A673 (cell line): ENCODE results near the gene ACOXL. TPM values are rescaled to one million over a fixed set of nuclear protein-coding genes. Genes with fewer than 3 reads are reported as not detected.

ENCODE experiments used
- BruUV-seq: library from RNA; stranded (reverse); fragments of 400-500 nt; replicated peaks from 2 replicates; lab custom pipeline; 2021; lab: Mats Ljungman, UMichigan
- CTCF ChIA-PET: fragments of 300-600 bp; sonication (Branson Sonifier 250); formaldehyde crosslinking; loops from one replicate; lab custom pipeline; 2022; ENCODE audit warnings: antibody characterized with exemption; lab: Charles Lee
- POLR2A ChIA-PET: fragments of 300-600 bp; sonication (Branson Sonifier 250); formaldehyde crosslinking; loops from one replicate; lab custom pipeline; 2022; ENCODE audit warnings: antibody characterized with exemption; ENCODE audit not compliant: low non-redundant PET; lab: Charles Lee
- DNase-seq: peaks from one replicate; pipeline ENCODE4 v3.0.0-alpha.2; 2015; ENCODE audit warnings: low spot score
- H3K27ac ChIP-seq: fragments of 200-600 bp; sonication (generic); 2 replicates; pipeline ENCODE4 v1.5.1; 2016; ENCODE audit warnings: mixed run types, low read depth, mild to moderate bottlenecking, mixed read lengths, antibody characterized with exemption, low read length; ENCODE audit not compliant: poor library complexity, severe bottlenecking
- H3K27me3 ChIP-seq: fragments of 200-600 bp; sonication (generic); replicated peaks from 2 replicates; pipeline ENCODE4 v1.6.1; 2017; ENCODE audit warnings: mixed run types, low read depth, mild to moderate bottlenecking, mixed read lengths, antibody characterized with exemption, low read length; ENCODE audit not compliant: insufficient read depth, poor library complexity
- H3K36me3 ChIP-seq: fragments of 200-600 bp; sonication (generic); 2 replicates; pipeline ENCODE4 v1.6.1; 2016; ENCODE audit warnings: mixed run types, mild to moderate bottlenecking, mixed read lengths, antibody characterized with exemption, low read length; ENCODE audit not compliant: insufficient read depth, poor library complexity, severe bottlenecking
- H3K4me1 ChIP-seq: fragments of 200-600 bp; sonication (generic); 2 replicates; pipeline ENCODE4 v1.6.1; 2017; ENCODE audit warnings: mixed run types, mild to moderate bottlenecking, mixed read lengths, antibody characterized with exemption, low read length; ENCODE audit not compliant: insufficient read depth, poor library complexity, severe bottlenecking
- H3K4me3 ChIP-seq: fragments of 200-600 bp; sonication (generic); 2 replicates; pipeline ENCODE4 v1.5.1; 2016; ENCODE audit warnings: low read depth, mixed run types, mild to moderate bottlenecking, mixed read lengths, low read length; ENCODE audit not compliant: poor library complexity, severe bottlenecking
- H3K9me3 ChIP-seq: fragments of 200-600 bp; sonication (generic); 2 replicates; pipeline ENCODE4 v1.6.1; 2016; ENCODE audit warnings: mixed run types, low read depth, mild to moderate bottlenecking, mixed read lengths, antibody characterized with exemption, low read length; ENCODE audit not compliant: poor library complexity, severe bottlenecking
- CTCF ChIP-seq: fragments of 300-800, 200-600 bp; sonication (generic); conservative IDR thresholded peaks from 2 replicates; pipeline ENCODE4 v1.5.1; 2017; ENCODE audit warnings: low read depth, mild to moderate bottlenecking, antibody characterized with exemption, low read length, moderate library complexity, mixed read lengths
- EZH2 ChIP-seq: fragments of 200-600 bp; sonication (generic); IDR thresholded peaks from 2 replicates; pipeline ENCODE4 v1.6.1; 2017; ENCODE audit warnings: borderline replicate concordance, low read depth, mild to moderate bottlenecking, mixed read lengths, antibody characterized with exemption, low read length; ENCODE audit not compliant: poor library complexity, severe bottlenecking
- intact Hi-C: fragments of 100-400 bp; cut with micrococcal nuclease; formaldehyde crosslinking; loops from one replicate; pipeline ENCODE4 v1.10.0; 2022; ENCODE audit not compliant: unreplicated experiment
- total RNA-seq: library from RNA; stranded (reverse); gene quantifications from 2 replicates; pipeline ENCODE4 v1.2.3, GENCODE V29; 2021

ACOXL gene
- total RNA-seq, 1 experiment from 2014 or later: not detected

- Histone ChIP-seq H3K36me3 (no peaks in the 10 kb centered on the region), H3K4me1 (no peaks in the 10 kb centered on the region), H3K27ac (no peak overlapping the region), H3K9me3 (no peaks in the 10 kb centered on the region), H3K27me3 (peaks cover 52% of the 10 kb centered on the region), H3K4me3 (no peak overlapping the region)
- no peak for DNase-seq
- BruUV-seq: no TSS peak
- ChIA-PET POLR2A (no interaction called here), CTCF (no interaction called here)
- intact Hi-C loops: no loop called here
- TF ChIP-seq EZH2: no peak
- no peak for TF ChIP-seq CTCF
Measured at GRCh38 chr2:111034146-111034545, 301.8 kb downstream of the ACOXL start.

GRCh38 chr2:111034606-111035005, 302.2 kb downstream of the ACOXL start:
- Histone ChIP-seq H3K4me1 (no peaks in the 10 kb centered on the region), H3K4me3 (no peak overlapping the region), H3K27ac (no peak overlapping the region), H3K27me3 (peaks cover 56% of the 10 kb centered on the region), H3K9me3 (no peaks in the 10 kb centered on the region), H3K36me3 (no peaks in the 10 kb centered on the region)
- intact Hi-C loops: no loop called here
- ChIA-PET POLR2A (no interaction called here), CTCF (no interaction called here)
- TF ChIP-seq CTCF: no peak
- no peak for TF ChIP-seq EZH2
- DNase-seq: no peak
- no TSS peak for BruUV-seq

GRCh38 chr2:111035830-111036441, 303.6 kb downstream of the ACOXL start:
- Histone ChIP-seq H3K4me3 (no peak overlapping the region), H3K27me3 (peaks cover 62% of the 10 kb centered on the region), H3K4me1 (no peaks in the 10 kb centered on the region), H3K9me3 (no peaks in the 10 kb centered on the region), H3K36me3 (no peaks in the 10 kb centered on the region), H3K27ac (no peak overlapping the region)
- ChIA-PET CTCF (no interaction called here), POLR2A (no interaction called here)
- no peak for DNase-seq
- no peak for TF ChIP-seq CTCF
- BruUV-seq: no TSS peak
- intact Hi-C loops: no loop called here
